ENCODE measurements around the gene HJV.

Gene HJV

DNA sequence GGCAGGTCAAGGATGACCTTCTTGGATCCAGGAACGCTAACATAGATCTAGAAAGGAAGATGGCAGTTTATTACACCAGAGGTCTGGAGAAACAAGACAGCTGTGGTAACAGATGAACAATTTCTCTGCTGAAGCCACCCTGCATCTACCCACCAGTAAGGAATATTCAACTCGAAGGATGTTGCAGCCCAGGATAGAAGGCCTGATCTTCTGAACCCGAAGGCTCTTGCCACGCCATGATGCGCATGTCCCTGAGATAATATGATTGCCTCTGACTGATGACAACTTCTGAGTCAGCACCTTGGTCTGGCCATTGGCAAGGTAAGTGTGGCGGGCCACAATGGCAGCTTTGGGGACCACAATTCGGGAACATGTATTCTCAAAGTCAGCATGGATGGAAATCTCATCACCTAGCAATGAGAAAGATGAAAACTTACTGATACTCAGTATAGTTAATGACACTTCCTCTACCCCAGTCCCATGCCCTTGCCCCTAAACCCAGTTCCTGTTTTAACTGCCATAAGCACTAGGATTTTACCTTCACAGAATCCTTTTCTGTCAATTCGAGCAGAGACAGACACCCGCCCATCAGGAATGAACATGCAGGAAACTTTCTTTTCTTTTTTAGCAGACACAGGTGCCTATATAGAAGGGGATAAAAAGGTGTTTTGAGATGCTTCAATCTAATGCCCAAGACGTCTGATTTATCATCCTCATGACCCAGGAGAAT, 27.0 kb downstream of the HJV start:
- TF ChIP-seq, protein P1, sequence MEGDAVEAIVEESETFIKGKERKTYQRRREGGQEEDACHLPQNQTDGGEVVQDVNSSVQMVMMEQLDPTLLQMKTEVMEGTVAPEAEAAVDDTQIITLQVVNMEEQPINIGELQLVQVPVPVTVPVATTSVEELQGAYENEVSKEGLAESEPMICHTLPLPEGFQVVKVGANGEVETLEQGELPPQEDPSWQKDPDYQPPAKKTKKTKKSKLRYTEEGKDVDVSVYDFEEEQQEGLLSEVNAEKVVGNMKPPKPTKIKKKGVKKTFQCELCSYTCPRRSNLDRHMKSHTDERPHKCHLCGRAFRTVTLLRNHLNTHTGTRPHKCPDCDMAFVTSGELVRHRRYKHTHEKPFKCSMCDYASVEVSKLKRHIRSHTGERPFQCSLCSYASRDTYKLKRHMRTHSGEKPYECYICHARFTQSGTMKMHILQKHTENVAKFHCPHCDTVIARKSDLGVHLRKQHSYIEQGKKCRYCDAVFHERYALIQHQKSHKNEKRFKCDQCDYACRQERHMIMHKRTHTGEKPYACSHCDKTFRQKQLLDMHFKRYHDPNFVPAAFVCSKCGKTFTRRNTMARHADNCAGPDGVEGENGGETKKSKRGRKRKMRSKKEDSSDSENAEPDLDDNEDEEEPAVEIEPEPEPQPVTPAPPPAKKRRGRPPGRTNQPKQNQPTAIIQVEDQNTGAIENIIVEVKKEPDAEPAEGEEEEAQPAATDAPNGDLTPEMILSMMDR (IDR thresholded peaks at IDR 0.05; ENCODE audit: insufficient read depth, low read depth, low read length, missing control alignments), result no peak
- peak; percentile 49 for DNase-seq (ENCODE audit: low read depth)

DNA sequence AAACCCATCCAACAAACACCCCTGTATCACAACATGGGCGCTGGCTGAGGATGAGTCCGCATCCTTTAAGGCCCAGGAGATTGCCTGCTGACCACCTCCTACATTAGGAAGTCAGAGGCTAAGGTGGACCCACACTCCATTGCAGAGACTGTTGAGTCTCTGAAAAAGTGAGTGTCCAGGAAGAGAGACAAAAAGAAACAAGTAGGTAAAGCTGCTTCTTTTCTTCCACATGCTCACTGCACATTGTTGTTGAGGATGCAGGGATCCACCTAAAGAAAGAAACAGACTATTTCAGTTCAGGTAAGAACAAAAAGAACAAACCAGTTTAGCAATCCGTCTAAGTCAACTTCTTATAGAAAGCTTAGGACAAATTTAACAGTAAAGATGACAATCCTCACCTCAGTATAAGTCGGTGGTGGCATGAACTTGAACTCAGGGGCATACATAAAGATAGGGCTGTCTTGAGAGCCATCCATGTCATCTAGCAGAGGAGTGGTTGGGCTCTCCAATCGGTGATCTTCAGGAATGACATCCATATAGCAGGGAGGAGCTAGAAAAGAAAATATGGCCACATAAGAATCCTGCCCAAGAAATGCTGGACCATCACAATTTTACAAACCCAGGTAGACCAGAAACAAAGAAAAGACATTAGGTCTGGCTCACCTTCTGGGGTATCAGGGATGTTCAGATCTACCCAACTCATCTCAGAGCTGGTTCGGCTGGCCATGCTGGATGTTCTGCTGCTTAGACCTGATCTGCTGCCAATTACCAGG, 27.7 kb downstream of the HJV start:
- H3K4me3 ChIP-seq (ENCODE audit: low read length), result peak overlapping the region; percentile 99
- DNase-seq (ENCODE audit: low read depth), result no peak
- TF ChIP-seq, protein P1 (IDR thresholded peaks at IDR 0.05; ENCODE audit: insufficient read depth, low read depth, low read length, missing control alignments), result no peak

More for the DNA sequence above, 27.0 kb downstream of the HJV start:
- H3K4me3 ChIP-seq (ENCODE audit: low read length), result peak overlapping the region; percentile 99

DNA sequence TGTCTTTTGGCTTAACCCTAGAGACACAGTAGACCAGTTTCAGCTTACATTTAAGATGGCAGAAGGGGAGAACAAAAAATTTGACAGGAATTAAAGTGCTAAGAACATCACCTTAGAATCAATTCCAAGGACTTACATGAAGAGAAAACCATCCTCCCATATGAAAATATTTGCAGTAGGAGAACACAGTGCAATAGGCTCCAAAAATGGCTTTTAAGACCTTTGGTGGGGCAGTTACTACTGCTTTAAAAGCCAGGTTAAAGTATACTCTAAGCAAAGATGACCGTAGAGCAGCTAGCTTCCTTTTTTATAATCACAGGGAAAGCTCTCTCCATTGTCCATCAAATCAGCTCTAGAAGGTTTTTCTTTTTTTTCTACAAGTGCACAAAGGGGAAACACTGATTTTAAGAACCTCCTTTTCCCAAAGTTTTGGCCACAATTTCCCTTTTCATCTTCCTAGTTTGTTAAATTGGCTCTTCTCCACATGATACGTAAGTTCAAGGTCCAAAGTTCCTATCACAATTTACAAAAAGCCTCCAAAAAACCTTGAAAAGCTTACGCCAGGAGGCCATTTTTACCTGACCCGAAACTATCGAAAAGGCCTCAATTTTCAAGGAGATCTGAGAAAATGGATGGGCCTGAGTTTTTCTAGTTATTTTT, 28.4 kb downstream of the HJV start:
- peak overlapping the region; percentile 99 for H3K4me3 ChIP-seq (ENCODE audit: low read length)
- DNase-seq (ENCODE audit: low read depth), result no peak
- TF ChIP-seq, protein P1 (IDR thresholded peaks at IDR 0.05; ENCODE audit: insufficient read depth, low read depth, low read length, missing control alignments), result no peak

DNA sequence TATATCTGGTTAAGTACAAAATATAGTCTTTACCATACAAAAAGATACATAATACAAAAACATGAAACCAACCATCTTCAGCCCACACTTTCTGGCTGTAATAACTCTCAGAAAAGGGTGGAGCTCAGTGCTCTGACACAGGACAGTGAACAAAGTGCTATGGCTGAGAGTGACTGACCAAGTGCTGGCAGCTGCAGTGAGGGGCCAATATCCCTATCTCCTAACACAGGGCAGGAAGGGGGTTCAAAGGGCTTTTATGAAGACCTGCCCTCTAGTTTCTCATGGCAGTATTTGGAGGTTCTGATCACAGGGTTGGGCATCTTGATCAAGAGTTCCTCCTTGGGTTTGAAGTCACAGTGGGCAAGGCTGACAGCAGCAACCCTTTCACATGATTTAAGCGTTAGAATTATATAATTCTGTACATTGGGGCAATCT, 29.0 kb downstream of the HJV start:
- H3K4me3 ChIP-seq (ENCODE audit: low read length), result peak overlapping the region; percentile 99
- DNase-seq (ENCODE audit: low read depth), result no peak
- TF ChIP-seq, protein P1 (IDR thresholded peaks at IDR 0.05; ENCODE audit: insufficient read depth, low read depth, low read length, missing control alignments), result no peak

DNA sequence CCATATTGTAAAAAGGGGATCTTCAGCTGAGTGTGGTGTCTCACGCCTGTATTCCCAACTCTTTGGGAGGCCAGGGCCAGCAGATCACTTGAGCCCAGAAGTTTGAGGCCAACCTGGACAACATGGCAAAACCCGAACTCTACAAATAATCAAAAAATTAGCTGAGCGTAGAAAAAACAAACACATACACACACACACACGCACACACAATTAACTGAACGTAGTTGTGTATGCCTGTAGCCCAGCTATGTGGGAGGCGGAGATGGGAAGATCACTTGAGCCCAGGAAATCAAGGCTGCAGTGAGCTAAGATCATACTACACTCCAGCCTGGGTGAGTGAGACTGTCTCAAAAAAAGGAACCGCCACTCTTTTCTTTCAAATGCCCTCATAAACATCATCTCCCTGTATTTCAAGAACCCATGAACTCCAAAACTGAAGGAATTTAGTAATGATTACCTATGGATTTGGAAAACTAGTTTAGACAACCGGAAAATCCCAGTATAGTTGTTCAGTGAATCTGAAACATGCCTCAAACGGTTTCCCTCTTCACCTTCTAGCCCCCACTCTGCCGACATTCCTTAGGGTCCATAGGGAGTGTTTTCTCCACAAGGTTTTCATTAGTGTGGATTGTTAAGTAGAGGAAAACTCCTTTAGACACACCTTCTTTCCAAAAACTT, 29.7 kb downstream of the HJV start:
- DNase-seq (ENCODE audit: low read depth), result peak; percentile 40
- TF ChIP-seq, protein P1 (IDR thresholded peaks at IDR 0.05; ENCODE audit: insufficient read depth, low read depth, low read length, missing control alignments), result no peak
- H3K4me3 ChIP-seq (ENCODE audit: low read length), result no peak overlapping the region

DNA sequence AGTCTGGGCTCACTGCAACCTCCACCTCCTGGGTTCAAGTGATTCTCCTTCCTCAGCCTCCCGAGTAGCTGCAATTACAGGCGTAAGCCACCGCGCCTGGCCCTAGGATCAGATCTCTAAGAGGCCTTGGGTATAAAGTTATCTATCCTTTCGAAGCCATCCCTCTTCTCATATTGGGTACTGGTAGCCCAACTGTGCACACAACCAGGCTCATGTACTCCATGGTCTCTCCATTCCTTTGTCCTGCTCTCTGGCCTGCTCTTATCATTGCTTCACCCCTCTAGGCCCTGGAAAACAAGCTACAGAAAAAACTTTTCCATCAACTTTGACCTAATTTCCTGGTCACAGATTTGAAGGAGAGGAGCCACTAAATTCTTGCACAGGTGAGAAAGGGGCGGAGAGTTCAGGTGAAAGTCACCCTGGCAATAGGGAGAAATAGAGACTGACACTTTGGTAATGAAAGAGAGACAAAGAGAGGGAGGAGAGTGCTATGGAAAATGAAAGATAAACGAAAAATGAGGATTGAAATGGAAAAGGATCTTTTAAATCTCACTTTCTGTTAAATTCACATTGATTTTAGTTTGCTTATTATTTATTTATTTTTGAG, 31.2 kb downstream of the HJV start:
- no peak for DNase-seq (ENCODE audit: low read depth)
- H3K4me3 ChIP-seq (ENCODE audit: low read length), result no peak overlapping the region

More for the DNA sequence above, 31.2 kb downstream of the HJV start:
- TF ChIP-seq, protein P1 (IDR thresholded peaks at IDR 0.05; ENCODE audit: insufficient read depth, low read depth, low read length, missing control alignments), result no peak
